ENCODE data around the gene RAB1B.
A peak's percentile ranks its signal among the peaks of the same experiment; 100 is the strongest.

Gene RAB1B

GRCh38 chr11:66268244-66268951 lies at the start of gene RAB1B:
Gene RAB1B, plus strand, starts transcription at chr11:66268639. Its CDS starts 41 bp downstream, at chr11:66268680.
- no peak for TF ChIP-seq CTCF (conservative IDR thresholded peaks at IDR 0.05)

GRCh38 chr11:66218846-66219620 lies 49.4 kb upstream of the RAB1B start:
- TF ChIP-seq CTCF (conservative IDR thresholded peaks at IDR 0.05) = no peak
- H3K27ac ChIP-seq = no peak overlapping the region

More at GRCh38 chr11:66268244-66268951, at the start of gene RAB1B:
- peak within 1 kb of the TSS; percentile 96 for H3K27ac ChIP-seq

GRCh38 chr11:66219846-66220565 lies 48.4 kb upstream of the RAB1B start:
- TF ChIP-seq CTCF (conservative IDR thresholded peaks at IDR 0.05) = no peak

GRCh38 chr11:66220566-66220935 lies 47.9 kb upstream of the RAB1B start:
- no peak overlapping the region for H3K27ac ChIP-seq
- no peak for TF ChIP-seq CTCF (conservative IDR thresholded peaks at IDR 0.05)

More at GRCh38 chr11:66219846-66220565, 48.4 kb upstream of the RAB1B start:
- H3K27ac ChIP-seq = no peak overlapping the region

- H3K27ac ChIP-seq = no peak overlapping the region
Observed at GRCh38 chr11:66221012-66221411, 47.4 kb upstream of the RAB1B start.

GRCh38 chr11:66221726-66222236 lies 46.7 kb upstream of the RAB1B start:
- TF ChIP-seq CTCF (conservative IDR thresholded peaks at IDR 0.05) = no peak
- peak overlapping the region; percentile 63 for H3K27ac ChIP-seq

More at GRCh38 chr11:66221012-66221411, 47.4 kb upstream of the RAB1B start:
- no peak for TF ChIP-seq CTCF (conservative IDR thresholded peaks at IDR 0.05)
